WTC11 (cell line): Measurements from ENCODE around the gene SBF2.

Source experiments
- CBFB ChIP-seq: sonication (generic); formaldehyde crosslinking; IDR thresholded peaks from 2 replicates; pipeline ENCODE4 v1.8.1; 2022; ENCODE audit warnings: mild to moderate bottlenecking, low read depth, missing genetic modification reagents
- CTCF ChIP-seq: fragments of 200-600 bp; IDR thresholded peaks from 2 replicates; pipeline ENCODE4 v1.8.0; 2022; ENCODE audit warnings: antibody characterized with exemption
- JUN ChIP-seq: sonication (generic); formaldehyde crosslinking; IDR thresholded peaks from 2 replicates; pipeline ENCODE4 v1.8.0; 2023; ENCODE audit warnings: mild to moderate bottlenecking, missing genetic modification reagents
- PRDM15 ChIP-seq: sonication (generic); formaldehyde crosslinking; IDR thresholded peaks from 2 replicates; pipeline ENCODE4 v1.8.0; 2022; ENCODE audit warnings: missing genetic modification reagents
- PRRX2 ChIP-seq: fragments of 250-450 bp; sonication (Bioruptor Pico); IDR thresholded peaks from 2 replicates; pipeline ENCODE4 v1.8.0; 2021; ENCODE audit warnings: mild to moderate bottlenecking
- SP1 ChIP-seq: sonication (generic); formaldehyde crosslinking; conservative IDR thresholded peaks from 2 replicates; pipeline ENCODE4 v1.8.1; 2022; ENCODE audit warnings: missing genetic modification reagents
- STAT6 ChIP-seq: sonication (generic); formaldehyde crosslinking; conservative IDR thresholded peaks from 2 replicates; pipeline ENCODE4 v1.8.1; 2023; ENCODE audit warnings: mild to moderate bottlenecking, low read depth, missing genetic modification reagents, moderate library complexity
- ZBTB21 ChIP-seq: sonication (generic); formaldehyde crosslinking; IDR thresholded peaks from 2 replicates; pipeline ENCODE4 v1.8.1; 2023; ENCODE audit warnings: mild to moderate bottlenecking, missing genetic modification reagents, borderline replicate concordance

GRCh38 chr11:9789910-9790309 is 504.1 kb downstream of the SBF2 start:
- no peak for TF ChIP-seq CTCF
- TF ChIP-seq CBFB (CRISPR knock-in tag): no peak
- no peak for TF ChIP-seq PRRX2 (CRISPR knock-in tag)
- no peak for TF ChIP-seq JUN (CRISPR knock-in tag)
- TF ChIP-seq SP1 (CRISPR knock-in tag): no peak
- no peak for TF ChIP-seq STAT6
- no peak for TF ChIP-seq PRDM15 (CRISPR knock-in tag)
- TF ChIP-seq ZBTB21: no peak
